Activated B cell treated with CpG ODN at 0.5 μM for 24 hours (primary cell): Measurements from ENCODE around the gene STRN4. TPM values are rescaled to one million over a fixed set of nuclear protein-coding genes. Genes with fewer than 3 reads are reported as not detected.

Experiments
- ATAC-seq: fragments of 200-7000 bp; cut with Tn5 transposase; one replicate; pipeline ENCODE4 v1.10.0; 2021; ENCODE audit warnings: low read depth, mild to moderate bottlenecking, moderate library complexity
- CTCF ChIA-PET: fragments of 350-600 bp; sonication (Branson Sonifier 250); formaldehyde crosslinking; loops from one replicate; lab custom pipeline; 2021; ENCODE audit warnings: antibody characterized with exemption; lab: Charles Lee
- POLR2A ChIA-PET: fragments of 350-600 bp; sonication (Branson Sonifier 250); formaldehyde crosslinking; loops from one replicate; lab custom pipeline; 2021; ENCODE audit warnings: antibody characterized with exemption; lab: Charles Lee
- DNase-seq: peaks from one replicate; pipeline ENCODE4 v3.0.0; 2022
- H3K27ac Mint-ChIP-seq: one replicate; pipeline ENCODE4 v1.8.0; 2020; ENCODE audit warnings: mixed read lengths
- H3K27me3 Mint-ChIP-seq: one replicate; pipeline ENCODE4 v1.8.0; 2021; ENCODE audit warnings: mixed read lengths
- H3K36me3 Mint-ChIP-seq: one replicate; pipeline ENCODE4 v1.8.0; 2021; ENCODE audit warnings: low read depth, mixed read lengths
- H3K4me1 Mint-ChIP-seq: one replicate; pipeline ENCODE4 v1.8.0; 2021; ENCODE audit warnings: mixed read lengths
- H3K4me3 Mint-ChIP-seq: one replicate; pipeline ENCODE4 v1.8.0; 2020; ENCODE audit warnings: mild to moderate bottlenecking, mixed read lengths
- H3K9me3 Mint-ChIP-seq: one replicate; pipeline ENCODE4 v1.8.0; 2020; ENCODE audit warnings: mixed read lengths
- CTCF ChIP-seq: fragments of 200-600 bp; IDR thresholded peaks from one replicate; pipeline ENCODE4 v1.8.0; 2022; ENCODE audit warnings: antibody characterized with exemption, mild to moderate bottlenecking
- intact Hi-C: fragments of 100-400 bp; cut with micrococcal nuclease; formaldehyde crosslinking; loops from one replicate; pipeline ENCODE4 v1.15.1; 2024
- total RNA-seq: library from RNA; stranded (reverse); gene quantifications from 2 replicates; pipeline ENCODE4 v1.2.3, GENCODE V29; 2022

STRN4 gene
- total RNA-seq, 1 donor from 2014 or later: 90.4 TPM

GRCh38 chr19:46691104-46691503 lies 55.1 kb downstream of the STRN4 start:
- H3K27me3 Mint-ChIP-seq: no peaks in the 10 kb centered on the region
- POLR2A ChIA-PET: interaction anchor here (0.6 kb wide), 1 partner anchor 10 kb away, joined by 3 read pairs; no protein-coding TSS in a partner anchor
- TF ChIP-seq CTCF: no peak
- no peak overlapping the region for H3K27ac Mint-ChIP-seq
- CTCF ChIA-PET: interaction anchor here (1.3 to 1.6 kb wide), 3 partner anchors 13 to 38 kb away, joined by 3 to 5 read pairs (median 5); no protein-coding TSS in a partner anchor
- no peak overlapping the region for H3K4me3 Mint-ChIP-seq
- H3K4me1 Mint-ChIP-seq: peaks cover 2% of the 10 kb centered on the region
- peaks cover 86% of the 10 kb centered on the region for H3K36me3 Mint-ChIP-seq
- ATAC-seq (no peak), DNase-seq (no peak)
- H3K9me3 Mint-ChIP-seq: no peaks in the 10 kb centered on the region
- intact Hi-C loops: no loop called here

GRCh38 chr19:46689358-46689757 lies 56.9 kb downstream of the STRN4 start:
- DNase-seq (no peak), ATAC-seq (no peak)
- Mint-ChIP-seq H3K27me3 (no peaks in the 10 kb centered on the region), H3K4me3 (no peak overlapping the region), H3K4me1 (peaks cover 2% of the 10 kb centered on the region), H3K9me3 (no peaks in the 10 kb centered on the region), H3K36me3 (peaks cover 86% of the 10 kb centered on the region), H3K27ac (no peak overlapping the region)
- ChIA-PET POLR2A (interaction anchor here (0.6 kb wide), 3 partner anchors 8 to 795 kb away, joined by 3 to 6 read pairs (median 3); partner anchors contain the start of gene KPTN), CTCF (no interaction called here)
- no peak for TF ChIP-seq CTCF
- intact Hi-C loops: no loop called here

GRCh38 chr19:46687438-46688145 lies 58.7 kb downstream of the STRN4 start:
- no peak for TF ChIP-seq CTCF
- no peaks in the 10 kb centered on the region for H3K27me3 Mint-ChIP-seq
- ChIA-PET POLR2A (no interaction called here), CTCF (interaction anchor here (0.9 to 2.0 kb wide), 2 partner anchors 17 to 25 kb away, joined by 3 to 6 read pairs; no protein-coding TSS in a partner anchor)
- no peaks in the 10 kb centered on the region for H3K9me3 Mint-ChIP-seq
- H3K4me1 Mint-ChIP-seq: peaks cover 2% of the 10 kb centered on the region
- DNase-seq (no peak), ATAC-seq (no peak)
- intact Hi-C loops: no loop called here
- H3K36me3 Mint-ChIP-seq: peaks cover 81% of the 10 kb centered on the region
- no peak overlapping the region for H3K4me3 Mint-ChIP-seq
- H3K27ac Mint-ChIP-seq: peak overlapping the region; percentile 59

- ATAC-seq (no peak), DNase-seq (no peak)
- H3K27me3 Mint-ChIP-seq: no peaks in the 10 kb centered on the region
- no peaks in the 10 kb centered on the region for H3K9me3 Mint-ChIP-seq
- H3K4me3 Mint-ChIP-seq: no peak overlapping the region
- intact Hi-C loops: no loop called here
- ChIA-PET CTCF (interaction anchor here (0.6 kb wide), 1 partner anchor 80 kb away, joined by 3 read pairs; no protein-coding TSS in a partner anchor), POLR2A (interaction anchor here (0.7 kb wide), 1 partner anchor 29 kb away, joined by 3 read pairs; no protein-coding TSS in a partner anchor)
- H3K4me1 Mint-ChIP-seq: no peaks in the 10 kb centered on the region
- peaks cover 76% of the 10 kb centered on the region for H3K36me3 Mint-ChIP-seq
- H3K27ac Mint-ChIP-seq: no peak overlapping the region
- TF ChIP-seq CTCF: no peak
These were observed 61.1 kb downstream of the STRN4 start for GRCh38 chr19:46685189-46685588.

- POLR2A ChIA-PET: no interaction called here
These were observed 68.0 kb downstream of the STRN4 start for GRCh38 chr19:46678110-46678732.

More at GRCh38 chr19:46678110-46678732, 68.0 kb downstream of the STRN4 start:
- CTCF ChIA-PET: no interaction called here
- DNase-seq: peak; percentile 42
- no peaks in the 10 kb centered on the region for H3K9me3 Mint-ChIP-seq
- peak; percentile 97 for ATAC-seq
- intact Hi-C loops: no loop called here
- peaks cover 88% of the 10 kb centered on the region for H3K36me3 Mint-ChIP-seq
- no peak overlapping the region for H3K4me3 Mint-ChIP-seq
- no peaks in the 10 kb centered on the region for H3K27me3 Mint-ChIP-seq
- peaks cover 3% of the 10 kb centered on the region for H3K4me1 Mint-ChIP-seq
- H3K27ac Mint-ChIP-seq: no peak overlapping the region
- no peak for TF ChIP-seq CTCF
